Trophoblast cell (in vitro differentiated cells and primary cell): Measurements from ENCODE around the gene NR4A1.

Source experiments
- DNase-seq, 2 donors: peaks; one replicate each; pipeline ENCODE4 v3.0.0-alpha.2; 2016
- H2AFZ ChIP-seq: 2 replicates; pipeline ENCODE4 v1.6.1; 2013; ENCODE audit warnings: low read length, moderate library complexity, mild to moderate bottlenecking; ENCODE audit not compliant: insufficient read depth, poor library complexity
- H2AK5ac ChIP-seq: 2 replicates; pipeline ENCODE4 v1.6.1; 2013; ENCODE audit warnings: mild to moderate bottlenecking, low read length
- H2BK120ac ChIP-seq: 2 replicates; pipeline ENCODE4 v1.6.1; 2013; ENCODE audit warnings: low read length, mild to moderate bottlenecking, moderate library complexity; ENCODE audit not compliant: insufficient read depth, poor library complexity
- H2BK12ac ChIP-seq: 2 replicates; pipeline ENCODE4 v1.6.1; 2013; ENCODE audit warnings: mild to moderate bottlenecking, low read length, moderate library complexity
- H2BK5ac ChIP-seq: 2 replicates; pipeline ENCODE4 v1.6.1; 2013; ENCODE audit warnings: low read length, low read depth, moderate library complexity, mild to moderate bottlenecking; ENCODE audit not compliant: poor library complexity
- H3K14ac ChIP-seq: 2 replicates; pipeline ENCODE4 v1.6.1; 2013; ENCODE audit warnings: mild to moderate bottlenecking, low read length
- H3K18ac ChIP-seq: 2 replicates; pipeline ENCODE4 v1.6.1; 2013; ENCODE audit warnings: mild to moderate bottlenecking, low read length
- H3K23ac ChIP-seq: 2 replicates; pipeline ENCODE4 v1.6.1; 2013; ENCODE audit warnings: low read length
- H3K27ac ChIP-seq: 2 replicates; pipeline ENCODE4 v1.5.1; 2013; ENCODE audit warnings: low read depth, mild to moderate bottlenecking, inconsistent platforms, low read length, moderate library complexity
- H3K27me3 ChIP-seq: 2 replicates; pipeline ENCODE4 v1.6.1; 2013; ENCODE audit warnings: inconsistent platforms, mild to moderate bottlenecking, low read length, moderate library complexity; ENCODE audit not compliant: insufficient read depth
- H3K36me3 ChIP-seq, 2 experiments: 1 replicate in 1 of 2; 2 replicates in 1 of 2; pipeline ENCODE4 v1.6.1; 2013; ENCODE audit warnings: low read length in 2 of 2, mild to moderate bottlenecking in 2 of 2, moderate library complexity in 1 of 2; ENCODE audit not compliant: insufficient read depth in 2 of 2, control insufficient read depth in 1 of 2
- H3K4ac ChIP-seq: 2 replicates; pipeline ENCODE4 v1.6.1; 2013; ENCODE audit warnings: low read depth, mild to moderate bottlenecking, low read length, moderate library complexity
- H3K4me1 ChIP-seq, 2 experiments: 1 replicate in 1 of 2; 2 replicates in 1 of 2; pipeline ENCODE4 v1.6.1; 2013; ENCODE audit warnings: low read length in 2 of 2, mild to moderate bottlenecking in 2 of 2, moderate library complexity in 1 of 2; ENCODE audit not compliant: insufficient read depth in 2 of 2, control insufficient read depth in 1 of 2
- H3K4me2 ChIP-seq: 2 replicates; pipeline ENCODE4 v1.6.1; 2013; ENCODE audit warnings: inconsistent platforms, mild to moderate bottlenecking, low read length, moderate library complexity
- H3K4me3 ChIP-seq: 2 replicates; pipeline ENCODE4 v1.5.1; 2013; ENCODE audit warnings: mild to moderate bottlenecking, low read depth, low read length, inconsistent platforms
- H3K79me1 ChIP-seq: one replicate; pipeline ENCODE4 v1.6.1; 2013; ENCODE audit warnings: low read length
- H3K79me2 ChIP-seq: 2 replicates; pipeline ENCODE4 v1.6.1; 2013; ENCODE audit warnings: low read length, mild to moderate bottlenecking; ENCODE audit not compliant: control insufficient read depth, insufficient read depth, poor library complexity
- H3K9ac ChIP-seq: 2 replicates; pipeline ENCODE4 v1.6.1; 2013; ENCODE audit warnings: mild to moderate bottlenecking, low read length
- H3K9me3 ChIP-seq: 2 replicates; pipeline ENCODE4 v1.6.1; 2013; ENCODE audit warnings: low read depth, mild to moderate bottlenecking, control low read depth, inconsistent platforms, low read length; ENCODE audit not compliant: insufficient read depth
- H4K12ac ChIP-seq: 2 replicates; pipeline ENCODE4 v1.6.1; 2013; ENCODE audit warnings: low read depth, mild to moderate bottlenecking, low read length, moderate library complexity
- H4K8ac ChIP-seq: 2 replicates; pipeline ENCODE4 v1.6.1; 2013; ENCODE audit warnings: low read depth, mild to moderate bottlenecking, low read length, moderate library complexity
- H4K91ac ChIP-seq: one replicate; pipeline ENCODE4 v1.6.1; 2013; ENCODE audit warnings: low read depth, mild to moderate bottlenecking, low read length, moderate library complexity
- WGBS: extraction: QIAGEN DNeasy Blood & Tissue Kit; methylation state at CpG from one replicate; pipeline ENCODE4 v1.1.7; 2013; ENCODE audit warnings: missing lambda C conversion rate; ENCODE audit not compliant: insufficient read length, insufficient coverage; ENCODE audit errors: extremely low coverage; 5-methylcytosine and 5-hydroxymethylcytosine counted together

NR4A1 gene

DNA sequence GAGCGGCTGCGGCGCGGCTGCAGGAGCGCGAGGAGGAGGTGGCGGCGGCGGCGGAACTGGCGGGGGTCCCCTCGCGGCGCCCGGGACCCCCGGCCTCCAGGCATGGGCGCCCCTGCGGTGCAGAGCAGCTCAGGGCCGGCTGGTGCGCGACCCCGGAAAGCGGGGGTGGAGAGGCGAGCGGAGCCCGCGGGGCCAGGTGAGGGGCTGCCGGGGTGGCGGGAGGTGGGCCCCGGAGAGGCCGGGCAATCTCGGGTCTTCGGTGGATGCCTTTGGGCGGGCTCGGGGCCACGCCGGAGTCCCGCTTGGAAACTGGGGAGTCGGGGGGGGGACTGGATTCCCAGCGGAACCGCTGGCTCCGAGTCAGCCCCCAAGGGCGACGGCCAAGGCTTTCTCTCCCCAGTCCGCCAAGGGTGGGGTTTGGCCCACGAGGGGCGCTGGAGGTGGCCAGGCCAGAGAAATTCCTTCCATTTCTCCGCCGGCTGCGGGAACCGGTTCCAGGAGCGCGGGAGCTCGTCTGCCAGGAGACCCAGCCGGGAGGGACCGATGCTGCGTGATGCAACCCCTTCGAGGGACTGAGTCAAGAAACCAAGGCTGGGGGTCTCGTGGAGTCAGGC is 13.9 kb upstream of the NR4A1 start:
- H4K8ac ChIP-seq, result peak overlapping the region; percentile 70

DNA sequence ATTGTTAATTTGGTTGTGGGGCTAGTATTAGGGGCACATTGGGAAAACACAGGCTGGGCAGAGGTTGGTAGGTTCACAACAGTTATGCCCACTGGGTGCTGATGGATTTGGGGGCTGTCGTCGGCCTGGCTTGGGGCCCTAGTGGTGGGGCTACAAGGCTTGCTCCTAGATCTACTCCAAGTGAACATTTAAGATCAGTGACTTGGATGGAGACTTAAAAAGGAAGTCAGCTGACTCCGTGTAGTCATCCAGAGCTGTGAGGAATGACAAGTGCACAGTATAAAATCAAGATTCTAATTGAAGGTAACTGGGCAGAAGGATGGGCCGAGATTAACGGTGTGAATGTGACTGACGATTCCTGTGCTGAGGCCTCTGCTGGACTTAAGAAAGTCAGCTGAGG is 12.8 kb upstream of the NR4A1 start:
- H4K12ac ChIP-seq, result no peak overlapping the region
- no peak overlapping the region for H3K27ac ChIP-seq
- H2AK5ac ChIP-seq, result no peak overlapping the region
- H3K4me1 ChIP-seq, result peaks cover 9 to 10% of the 10 kb centered on the region in 2 experiments
- no peak overlapping the region for H2BK5ac ChIP-seq
- H3K18ac ChIP-seq, result no peak overlapping the region
- peaks cover 2% of the 10 kb centered on the region for H3K79me2 ChIP-seq
- no peak for DNase-seq
- no peak overlapping the region for H3K4me2 ChIP-seq
- no peak overlapping the region for H3K23ac ChIP-seq
- H2AFZ ChIP-seq, result no peak overlapping the region
- H3K9me3 ChIP-seq, result peaks cover 1% of the 10 kb centered on the region
- H4K91ac ChIP-seq, result no peak overlapping the region
- no CpG with 5 or more reads among the region's 6 CpGs for WGBS
- peaks cover 2 to 8% of the 10 kb centered on the region in 2 experiments for H3K36me3 ChIP-seq
- H3K9ac ChIP-seq, result no peak overlapping the region
- H2BK12ac ChIP-seq, result no peak overlapping the region
- no peak overlapping the region for H3K4me3 ChIP-seq
- H3K4ac ChIP-seq, result no peak overlapping the region
- no peak overlapping the region for H2BK120ac ChIP-seq
- H3K27me3 ChIP-seq, result no peaks in the 10 kb centered on the region
- no peak overlapping the region for H4K8ac ChIP-seq
- H3K14ac ChIP-seq, result no peak overlapping the region
- peaks cover 11% of the 10 kb centered on the region for H3K79me1 ChIP-seq

More for the DNA sequence above, 13.9 kb upstream of the NR4A1 start:
- peaks cover 3% of the 10 kb centered on the region for H3K79me2 ChIP-seq
- H2BK5ac ChIP-seq, result peak overlapping the region; percentile 27
- peak overlapping the region; percentile 54 for H2AFZ ChIP-seq
- H4K12ac ChIP-seq, result peak overlapping the region; percentile 44
- peak overlapping the region; percentile 65 for H3K9ac ChIP-seq
- peak overlapping the region; percentile 84 for H3K18ac ChIP-seq
- peaks cover 11 to 14% of the 10 kb centered on the region in 2 experiments for H3K4me1 ChIP-seq
- H3K9me3 ChIP-seq, result peaks cover 1% of the 10 kb centered on the region
- peaks cover 16% of the 10 kb centered on the region for H3K79me1 ChIP-seq
- no peak overlapping the region for H3K23ac ChIP-seq
- H3K36me3 ChIP-seq, result peaks cover 0 to 4% of the 10 kb centered on the region in 2 experiments
- H2BK120ac ChIP-seq, result peak overlapping the region; percentile 78
- H4K91ac ChIP-seq, result peak overlapping the region; percentile 90
- peak; percentile 75 to 86 for DNase-seq
- H3K27ac ChIP-seq, result no peak overlapping the region
- no peaks in the 10 kb centered on the region for H3K27me3 ChIP-seq
- peak overlapping the region; percentile 75 for H3K4me3 ChIP-seq
- H3K14ac ChIP-seq, result peak overlapping the region; percentile 65
- peak overlapping the region; percentile 92 for H3K4me2 ChIP-seq
- no peak overlapping the region for H2AK5ac ChIP-seq
- WGBS, result no CpG with 5 or more reads among the region's 59 CpGs
- peak overlapping the region; percentile 28 for H2BK12ac ChIP-seq
- H3K4ac ChIP-seq, result peak overlapping the region; percentile 64

- Histone ChIP-seq H3K4me2 (no peak overlapping the region), H3K27ac (no peak overlapping the region), H4K91ac (no peak overlapping the region), H3K27me3 (no peaks in the 10 kb centered on the region), H2BK120ac (no peak overlapping the region), H3K4me1 (peaks cover 12 to 14% of the 10 kb centered on the region in 2 experiments), H3K18ac (no peak overlapping the region), H2AFZ (no peak overlapping the region), H3K4me3 (no peak overlapping the region), H2BK12ac (no peak overlapping the region), H3K14ac (no peak overlapping the region), H4K12ac (no peak overlapping the region), H4K8ac (no peak overlapping the region), H2BK5ac (no peak overlapping the region), H3K36me3 (peaks cover 6 to 14% of the 10 kb centered on the region in 2 experiments), H3K9ac (no peak overlapping the region), H3K4ac (no peak overlapping the region), H3K79me2 (peaks cover 2% of the 10 kb centered on the region), H3K9me3 (peaks cover 1% of the 10 kb centered on the region), H3K23ac (no peak overlapping the region), H2AK5ac (no peak overlapping the region), H3K79me1 (peaks cover 10% of the 10 kb centered on the region)
- no peak for DNase-seq
- WGBS, result no CpG with 5 or more reads among the region's 3 CpGs
Observed at GRCh38 chr12:52041035-52041434, 10.2 kb upstream of the NR4A1 start.

DNA sequence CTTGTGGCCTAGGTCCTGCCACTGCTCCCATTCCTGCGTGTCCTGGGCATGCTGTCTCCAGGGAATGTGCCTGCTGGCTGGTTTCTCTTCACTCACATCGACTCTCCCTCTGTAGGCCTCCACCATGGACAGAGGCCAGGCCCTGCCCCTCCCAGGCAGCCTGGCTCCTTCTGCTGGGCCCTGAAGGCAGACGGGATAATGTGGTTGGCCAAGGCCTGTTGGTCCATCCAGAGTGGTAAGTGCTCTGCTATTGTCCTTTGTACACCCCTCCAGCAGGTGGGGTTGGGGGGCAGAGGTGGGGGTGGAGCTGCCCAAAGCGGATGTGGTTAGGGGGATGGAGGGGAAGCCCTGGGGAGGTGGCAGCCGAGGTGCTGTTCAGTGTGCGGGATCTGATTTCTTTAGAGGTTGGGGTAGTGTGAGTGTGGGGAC is 9.5 kb upstream of the NR4A1 start:
- no peak overlapping the region for H3K27ac ChIP-seq
- no peak overlapping the region for H2BK120ac ChIP-seq
- H2AFZ ChIP-seq, result no peak overlapping the region
- no peak overlapping the region for H2AK5ac ChIP-seq
- no peak overlapping the region for H3K4me2 ChIP-seq
- H3K79me1 ChIP-seq, result peaks cover 7% of the 10 kb centered on the region
- no CpG with 5 or more reads among the region's 6 CpGs for WGBS
- DNase-seq, result no peak
- no peak overlapping the region for H4K12ac ChIP-seq
- H3K4ac ChIP-seq, result no peak overlapping the region
- no peaks in the 10 kb centered on the region for H3K9me3 ChIP-seq
- no peak overlapping the region for H3K18ac ChIP-seq
- peaks cover 6 to 14% of the 10 kb centered on the region in 2 experiments for H3K36me3 ChIP-seq
- no peak overlapping the region for H3K14ac ChIP-seq
- no peaks in the 10 kb centered on the region for H3K27me3 ChIP-seq
- no peak overlapping the region for H2BK12ac ChIP-seq
- H4K91ac ChIP-seq, result no peak overlapping the region
- no peak overlapping the region for H4K8ac ChIP-seq
- no peak overlapping the region for H2BK5ac ChIP-seq
- peaks cover 9 to 11% of the 10 kb centered on the region in 2 experiments for H3K4me1 ChIP-seq
- no peak overlapping the region for H3K23ac ChIP-seq
- H3K9ac ChIP-seq, result no peak overlapping the region
- H3K79me2 ChIP-seq, result peaks cover 2% of the 10 kb centered on the region
- no peak overlapping the region for H3K4me3 ChIP-seq
